GM06990 (cell line): ENCODE results near the gene LTBP2.

Experiments used
- DNase-seq: peaks from one replicate; pipeline ENCODE4 v3.0.0-alpha.2; 2011; ENCODE audit not compliant: insufficient read length; ENCODE audit errors: extremely low read depth
- H3K27me3 ChIP-seq: replicated peaks from 2 replicates; pipeline ENCODE4 v1.6.0; 2011; ENCODE audit warnings: low read length; ENCODE audit not compliant: control insufficient read depth, insufficient read depth
- H3K36me3 ChIP-seq: 2 replicates; pipeline ENCODE4 v1.5.1; 2011; ENCODE audit warnings: low read length; ENCODE audit not compliant: control insufficient read depth, insufficient read depth
- H3K4me3 ChIP-seq: replicated peaks from 2 replicates; pipeline ENCODE4 v1.5.1; 2011; ENCODE audit warnings: low read depth, mild to moderate bottlenecking, control low read depth, low read length
- TF ChIP-seq, protein P1 (sequence below): IDR thresholded peaks from 2 replicates; pipeline ENCODE4 v1.5.1; 2011; ENCODE audit warnings: low read length, control low read depth, mild to moderate bottlenecking, inconsistent platforms; ENCODE audit not compliant: insufficient read depth, poor library complexity, severe bottlenecking

The LTBP2 gene

GRCh38 chr14:74630881-74631690, 19.0 kb upstream of the LTBP2 start:
- no peak overlapping the region for H3K4me3 ChIP-seq
- TF ChIP-seq, protein P1, sequence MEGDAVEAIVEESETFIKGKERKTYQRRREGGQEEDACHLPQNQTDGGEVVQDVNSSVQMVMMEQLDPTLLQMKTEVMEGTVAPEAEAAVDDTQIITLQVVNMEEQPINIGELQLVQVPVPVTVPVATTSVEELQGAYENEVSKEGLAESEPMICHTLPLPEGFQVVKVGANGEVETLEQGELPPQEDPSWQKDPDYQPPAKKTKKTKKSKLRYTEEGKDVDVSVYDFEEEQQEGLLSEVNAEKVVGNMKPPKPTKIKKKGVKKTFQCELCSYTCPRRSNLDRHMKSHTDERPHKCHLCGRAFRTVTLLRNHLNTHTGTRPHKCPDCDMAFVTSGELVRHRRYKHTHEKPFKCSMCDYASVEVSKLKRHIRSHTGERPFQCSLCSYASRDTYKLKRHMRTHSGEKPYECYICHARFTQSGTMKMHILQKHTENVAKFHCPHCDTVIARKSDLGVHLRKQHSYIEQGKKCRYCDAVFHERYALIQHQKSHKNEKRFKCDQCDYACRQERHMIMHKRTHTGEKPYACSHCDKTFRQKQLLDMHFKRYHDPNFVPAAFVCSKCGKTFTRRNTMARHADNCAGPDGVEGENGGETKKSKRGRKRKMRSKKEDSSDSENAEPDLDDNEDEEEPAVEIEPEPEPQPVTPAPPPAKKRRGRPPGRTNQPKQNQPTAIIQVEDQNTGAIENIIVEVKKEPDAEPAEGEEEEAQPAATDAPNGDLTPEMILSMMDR, result no peak
- peaks cover under 1% of the 10 kb centered on the region; the same call in 1 of the 2 replicates for H3K27me3 ChIP-seq
- DNase-seq, result no peak
- H3K36me3 ChIP-seq, result no peaks in the 10 kb centered on the region

DNA sequence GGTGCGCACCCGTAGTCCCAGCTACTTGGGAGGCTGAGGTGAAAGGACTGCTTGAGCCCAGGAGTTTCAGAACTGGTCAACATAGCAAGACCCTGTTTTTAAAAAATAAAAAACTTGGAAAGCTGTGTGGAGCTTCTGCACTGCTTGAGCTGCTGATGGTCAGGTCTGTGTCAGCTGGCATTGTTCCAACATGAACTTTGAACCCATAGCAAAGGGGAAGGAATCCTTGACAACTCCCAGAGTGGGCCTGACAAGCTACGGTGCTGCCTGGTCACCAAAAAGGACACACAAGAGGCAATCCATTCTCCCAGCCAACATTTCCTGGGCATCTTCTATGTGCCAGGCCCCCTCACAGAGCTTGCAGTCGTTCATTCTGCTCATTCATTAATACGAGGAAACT, 16.4 kb upstream of the LTBP2 start:
- TF ChIP-seq, protein P1, result no peak
- no peaks in the 10 kb centered on the region for H3K27me3 ChIP-seq
- no peak for DNase-seq
- no peaks in the 10 kb centered on the region for H3K36me3 ChIP-seq
- H3K4me3 ChIP-seq, result no peak overlapping the region

- DNase-seq, result no peak
- Histone ChIP-seq H3K36me3 (no peaks in the 10 kb centered on the region), H3K27me3 (no peaks in the 10 kb centered on the region), H3K4me3 (no peak overlapping the region)
- TF ChIP-seq, protein P1, result no peak
Measured at GRCh38 chr14:74627076-74627475, 15.0 kb upstream of the LTBP2 start.

DNA sequence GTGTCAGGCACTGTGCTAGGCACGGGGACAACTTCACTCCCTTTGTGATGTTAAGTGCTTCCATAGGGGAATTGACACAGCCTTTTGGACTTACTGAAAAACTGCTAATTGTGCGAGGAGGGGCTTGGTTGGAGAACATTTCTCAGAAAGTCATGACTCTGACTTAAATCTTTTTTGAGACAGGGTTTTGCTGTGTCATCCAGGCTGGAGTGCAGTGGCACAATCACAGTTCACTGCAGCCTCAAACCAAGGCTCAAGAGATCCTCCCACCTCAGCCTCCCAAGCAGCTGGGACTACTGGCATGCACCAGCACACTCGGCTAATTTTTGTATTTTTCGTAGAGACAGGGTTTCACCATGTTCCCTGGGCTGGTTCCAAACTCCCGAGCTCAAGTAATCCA, 10.2 kb upstream of the LTBP2 start:
- Histone ChIP-seq H3K4me3 (no peak overlapping the region), H3K27me3 (no peaks in the 10 kb centered on the region), H3K36me3 (no peaks in the 10 kb centered on the region)
- no peak for DNase-seq
- TF ChIP-seq, protein P1, result no peak

GRCh38 chr14:74621556-74621955, 9.5 kb upstream of the LTBP2 start:
- Histone ChIP-seq H3K36me3 (no peaks in the 10 kb centered on the region), H3K4me3 (no peak overlapping the region), H3K27me3 (no peaks in the 10 kb centered on the region)
- no peak for DNase-seq
- TF ChIP-seq, protein P1, result no peak
